ENCODE results near the gene GSPT1. TPM values are rescaled to one million over a fixed set of nuclear protein-coding genes. Genes with fewer than 3 reads are reported as not detected.
A peak's percentile ranks its signal among the peaks of the same experiment; 100 is the strongest.

Gene GSPT1
- total RNA-seq, 1 experiment from 2014 or later: 216 TPM

DNA sequence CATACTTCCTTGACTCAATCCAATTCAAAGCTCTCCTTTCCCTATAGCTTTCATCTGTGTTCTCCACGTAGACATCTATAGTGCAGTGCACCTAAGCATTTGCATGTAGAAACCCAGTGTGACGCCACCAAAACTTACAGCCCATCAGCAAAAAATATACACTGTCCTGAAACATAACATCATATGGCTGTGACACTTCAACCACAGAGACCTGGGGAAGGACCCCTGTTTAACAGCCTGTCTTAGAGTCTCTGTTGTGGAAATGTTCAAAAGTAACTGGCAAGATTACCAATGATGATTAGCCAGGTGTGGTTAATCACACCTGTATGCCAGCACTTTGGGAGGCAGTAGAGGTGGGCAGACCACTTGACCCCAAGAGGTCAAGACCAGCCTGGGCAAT, 22.2 kb downstream of the GSPT1 start:
- ChIA-PET POLR2A (ENCODE audit: low non-redundant PET) (no interaction called here), CTCF (no interaction called here)
- intact Hi-C loops (cut with micrococcal nuclease; ENCODE audit: unreplicated experiment): no loop called here
- Histone ChIP-seq H3K4me3 (ENCODE audit: low read depth, low read length, poor library complexity, severe bottlenecking) (no peak overlapping the region), H3K4me1 (ENCODE audit: insufficient read depth, low read length, poor library complexity, severe bottlenecking) (peaks cover 21% of the 10 kb centered on the region), H3K27ac (ENCODE audit: low read depth, low read length, poor library complexity, severe bottlenecking) (no peak overlapping the region), H3K27me3 (replicated peaks; ENCODE audit: insufficient read depth, low read depth, low read length, poor library complexity) (no peaks in the 10 kb centered on the region), H3K36me3 (ENCODE audit: insufficient read depth, low read length, poor library complexity, severe bottlenecking) (peaks cover 56% of the 10 kb centered on the region), H3K9me3 (ENCODE audit: low read depth, low read length, poor library complexity, severe bottlenecking) (no peaks in the 10 kb centered on the region)
- DNase-seq (ENCODE audit: low spot score): no peak
- no peak for TF ChIP-seq EZH2 (IDR thresholded peaks at IDR 0.05; ENCODE audit: borderline replicate concordance, low read depth, low read length, poor library complexity, severe bottlenecking)
- TF ChIP-seq, protein P1, sequence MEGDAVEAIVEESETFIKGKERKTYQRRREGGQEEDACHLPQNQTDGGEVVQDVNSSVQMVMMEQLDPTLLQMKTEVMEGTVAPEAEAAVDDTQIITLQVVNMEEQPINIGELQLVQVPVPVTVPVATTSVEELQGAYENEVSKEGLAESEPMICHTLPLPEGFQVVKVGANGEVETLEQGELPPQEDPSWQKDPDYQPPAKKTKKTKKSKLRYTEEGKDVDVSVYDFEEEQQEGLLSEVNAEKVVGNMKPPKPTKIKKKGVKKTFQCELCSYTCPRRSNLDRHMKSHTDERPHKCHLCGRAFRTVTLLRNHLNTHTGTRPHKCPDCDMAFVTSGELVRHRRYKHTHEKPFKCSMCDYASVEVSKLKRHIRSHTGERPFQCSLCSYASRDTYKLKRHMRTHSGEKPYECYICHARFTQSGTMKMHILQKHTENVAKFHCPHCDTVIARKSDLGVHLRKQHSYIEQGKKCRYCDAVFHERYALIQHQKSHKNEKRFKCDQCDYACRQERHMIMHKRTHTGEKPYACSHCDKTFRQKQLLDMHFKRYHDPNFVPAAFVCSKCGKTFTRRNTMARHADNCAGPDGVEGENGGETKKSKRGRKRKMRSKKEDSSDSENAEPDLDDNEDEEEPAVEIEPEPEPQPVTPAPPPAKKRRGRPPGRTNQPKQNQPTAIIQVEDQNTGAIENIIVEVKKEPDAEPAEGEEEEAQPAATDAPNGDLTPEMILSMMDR (conservative IDR thresholded peaks at IDR 0.05; ENCODE audit: low read depth, low read length): no peak
- no TSS peak for BruUV-seq (replicated peaks)

DNA sequence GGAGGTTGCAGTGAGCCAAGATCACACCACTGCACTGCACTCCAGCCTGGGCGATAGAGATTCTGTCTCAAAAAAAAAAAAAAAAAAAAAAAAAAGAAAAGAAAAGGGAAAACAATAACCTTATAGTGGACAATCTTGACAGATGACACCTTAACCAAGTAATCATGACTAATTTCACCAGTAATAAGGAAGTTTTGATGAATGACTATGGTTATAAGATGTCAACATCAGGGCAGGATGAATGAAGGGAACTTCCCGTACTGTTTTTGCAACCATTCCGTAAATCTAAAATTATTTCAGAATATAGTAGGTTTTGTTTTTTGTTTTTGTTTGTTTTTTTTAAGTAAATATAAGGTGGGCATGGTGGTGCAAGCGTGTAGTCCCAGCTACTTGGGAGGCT, 23.0 kb downstream of the GSPT1 start:
- Histone ChIP-seq H3K36me3 (ENCODE audit: insufficient read depth, low read length, poor library complexity, severe bottlenecking) (peaks cover 62% of the 10 kb centered on the region), H3K27ac (ENCODE audit: low read depth, low read length, poor library complexity, severe bottlenecking) (no peak overlapping the region), H3K9me3 (ENCODE audit: low read depth, low read length, poor library complexity, severe bottlenecking) (no peaks in the 10 kb centered on the region), H3K27me3 (replicated peaks; ENCODE audit: insufficient read depth, low read depth, low read length, poor library complexity) (no peaks in the 10 kb centered on the region), H3K4me3 (ENCODE audit: low read depth, low read length, poor library complexity, severe bottlenecking) (no peak overlapping the region), H3K4me1 (ENCODE audit: insufficient read depth, low read length, poor library complexity, severe bottlenecking) (peaks cover 21% of the 10 kb centered on the region)
- no peak for TF ChIP-seq EZH2 (IDR thresholded peaks at IDR 0.05; ENCODE audit: borderline replicate concordance, low read depth, low read length, poor library complexity, severe bottlenecking)
- TF ChIP-seq, protein P1 (conservative IDR thresholded peaks at IDR 0.05; ENCODE audit: low read depth, low read length): no peak
- no TSS peak for BruUV-seq (replicated peaks)
- intact Hi-C loops (cut with micrococcal nuclease; ENCODE audit: unreplicated experiment): no loop called here
- CTCF ChIA-PET: no interaction called here
- no peak for DNase-seq (ENCODE audit: low spot score)
- POLR2A ChIA-PET (ENCODE audit: low non-redundant PET): no interaction called here

DNA sequence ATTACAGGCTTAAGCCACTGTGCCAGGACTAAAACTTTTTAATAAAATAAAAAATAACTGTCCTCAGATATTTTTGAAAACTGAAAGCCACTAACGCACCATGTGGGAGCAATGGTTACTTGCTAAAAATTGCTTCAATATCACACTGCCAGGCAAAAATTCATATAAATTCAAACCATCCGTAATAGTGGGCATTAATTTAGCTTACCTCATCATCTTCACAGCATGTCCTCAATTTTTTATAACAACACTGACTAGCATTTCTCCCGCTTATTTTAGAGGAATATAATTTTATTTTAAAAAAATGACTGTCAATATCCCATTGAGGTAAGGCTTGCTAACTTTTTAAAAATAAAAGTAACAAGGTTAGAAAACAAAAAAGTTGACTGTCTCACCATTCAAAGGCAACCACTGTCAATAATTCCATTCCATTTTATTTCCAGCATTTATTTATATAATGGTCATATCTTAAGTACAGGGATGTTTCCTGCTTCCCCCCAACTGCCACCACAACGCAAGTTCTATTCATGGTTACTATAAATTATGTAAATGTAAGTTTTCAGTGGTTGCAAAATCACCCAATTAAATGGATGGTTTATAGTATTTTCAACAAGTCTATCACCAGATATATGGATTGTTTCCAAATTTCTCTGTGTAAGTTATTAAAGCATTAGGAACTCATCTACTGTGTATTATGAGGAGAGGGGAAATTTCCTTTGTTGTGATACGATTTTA, 25.4 kb downstream of the GSPT1 start:
- H3K4me1 ChIP-seq (ENCODE audit: insufficient read depth, low read length, poor library complexity, severe bottlenecking): peaks cover 6% of the 10 kb centered on the region
- TF ChIP-seq, protein P1 (conservative IDR thresholded peaks at IDR 0.05; ENCODE audit: low read depth, low read length): no peak
- TF ChIP-seq EZH2 (IDR thresholded peaks at IDR 0.05; ENCODE audit: borderline replicate concordance, low read depth, low read length, poor library complexity, severe bottlenecking): no peak
- POLR2A ChIA-PET (ENCODE audit: low non-redundant PET): no interaction called here
- BruUV-seq (replicated peaks): no TSS peak
- H3K27ac ChIP-seq (ENCODE audit: low read depth, low read length, poor library complexity, severe bottlenecking): no peak overlapping the region
- H3K36me3 ChIP-seq (ENCODE audit: insufficient read depth, low read length, poor library complexity, severe bottlenecking): peaks cover 75% of the 10 kb centered on the region
- DNase-seq (ENCODE audit: low spot score): peak; percentile 42
- no peaks in the 10 kb centered on the region for H3K27me3 ChIP-seq (replicated peaks; ENCODE audit: insufficient read depth, low read depth, low read length, poor library complexity)
- CTCF ChIA-PET: no interaction called here
- no peaks in the 10 kb centered on the region for H3K9me3 ChIP-seq (ENCODE audit: low read depth, low read length, poor library complexity, severe bottlenecking)
- intact Hi-C loops (cut with micrococcal nuclease; ENCODE audit: unreplicated experiment): no loop called here
- H3K4me3 ChIP-seq (ENCODE audit: low read depth, low read length, poor library complexity, severe bottlenecking): no peak overlapping the region

All from A673 (cell line).